HUDEP-2 (cell line): Measurements from ENCODE around the gene PREP.
A peak's percentile ranks its signal among the peaks of the same experiment; 100 is the strongest.

Source experiments
- DNase-seq, 76 experiments: peaks; one replicate each; lab custom pipeline; 2025; ENCODE audit not compliant: unreplicated experiment in 76 of 76; lab: John Stamatoyannopoulos, UW

PREP gene

DNA sequence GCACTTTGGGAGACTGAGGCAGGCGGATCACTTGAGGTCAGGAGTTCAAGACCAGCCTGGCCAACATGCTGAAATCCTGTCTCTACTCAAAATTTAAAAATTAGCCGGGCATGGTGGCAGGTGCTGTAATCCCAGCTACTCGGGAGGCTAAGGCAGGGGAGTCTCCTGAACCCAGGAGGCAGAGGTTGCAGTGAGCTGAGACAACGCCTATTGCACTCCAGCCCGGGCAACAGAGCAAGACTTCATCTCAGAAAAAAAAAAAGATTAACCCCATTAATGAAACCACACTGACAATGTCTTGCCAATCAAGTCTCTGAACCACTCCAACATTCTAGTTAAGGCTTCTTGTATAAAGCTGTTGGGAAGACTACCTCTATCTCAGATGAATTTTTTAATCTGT, 4.0 kb downstream of the PREP start:
- DNase-seq = no peak

DNA sequence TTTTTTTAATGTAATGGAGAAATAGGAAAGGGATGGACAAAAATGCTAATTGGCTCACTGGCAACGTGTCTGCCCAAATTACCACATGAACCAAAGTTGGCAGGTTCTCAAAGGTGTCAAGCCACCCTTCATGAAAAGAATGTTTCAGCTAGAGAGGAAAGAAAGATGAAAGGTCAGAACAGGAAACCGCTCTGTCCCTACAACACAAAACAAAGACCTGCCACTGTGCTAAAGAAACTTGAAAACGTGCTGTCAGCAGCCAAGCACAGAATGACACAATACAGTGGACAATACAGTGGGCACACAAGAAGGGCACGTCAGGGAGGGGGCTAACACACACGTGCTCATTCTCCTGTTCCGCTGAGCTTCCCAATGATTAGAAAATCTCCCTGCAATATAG, 4.9 kb downstream of the PREP start:
- no peak for DNase-seq

DNA sequence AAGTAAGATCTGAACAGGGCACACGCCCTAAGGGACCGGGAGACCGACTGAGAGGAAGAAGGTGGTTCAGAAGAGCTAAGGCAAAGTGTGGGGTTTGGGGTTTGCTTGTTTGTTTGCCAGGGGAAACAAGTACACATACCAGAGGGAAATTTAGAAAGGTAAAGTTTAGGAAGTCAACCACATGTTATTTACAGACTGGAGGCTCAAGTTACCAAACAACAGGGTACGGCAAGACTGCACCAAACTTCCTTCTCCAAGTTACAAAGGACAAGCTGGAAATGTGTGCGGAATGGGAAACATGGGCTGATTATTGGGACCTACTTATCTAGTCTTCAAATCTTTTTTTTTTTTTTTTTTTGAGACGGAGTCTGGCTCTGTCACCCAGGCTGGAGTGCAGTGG, 11.2 kb downstream of the PREP start:
- DNase-seq = no peak

- DNase-seq = no peak
These were observed 13.3 kb downstream of the PREP start for GRCh38 chr6:105389543-105389942.

DNA sequence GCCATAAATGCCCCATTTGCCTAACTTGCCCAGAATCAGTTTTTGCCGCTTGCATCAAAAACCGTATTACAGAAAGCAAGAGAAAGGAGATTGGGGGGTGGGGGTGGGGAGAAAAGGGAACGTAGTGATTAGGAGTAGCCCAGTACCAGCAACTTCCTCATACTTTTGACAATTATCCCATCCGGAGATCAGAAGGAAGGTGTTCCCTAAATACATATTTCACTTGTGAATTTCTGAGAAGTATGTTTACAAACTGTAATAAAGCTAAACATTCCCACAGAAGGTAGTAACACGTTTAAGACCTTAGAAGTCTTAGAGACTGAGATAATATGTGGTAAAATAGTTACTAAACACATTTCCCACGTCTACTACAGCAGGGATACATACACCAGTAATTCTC, 14.5 kb downstream of the PREP start:
- no peak for DNase-seq

DNA sequence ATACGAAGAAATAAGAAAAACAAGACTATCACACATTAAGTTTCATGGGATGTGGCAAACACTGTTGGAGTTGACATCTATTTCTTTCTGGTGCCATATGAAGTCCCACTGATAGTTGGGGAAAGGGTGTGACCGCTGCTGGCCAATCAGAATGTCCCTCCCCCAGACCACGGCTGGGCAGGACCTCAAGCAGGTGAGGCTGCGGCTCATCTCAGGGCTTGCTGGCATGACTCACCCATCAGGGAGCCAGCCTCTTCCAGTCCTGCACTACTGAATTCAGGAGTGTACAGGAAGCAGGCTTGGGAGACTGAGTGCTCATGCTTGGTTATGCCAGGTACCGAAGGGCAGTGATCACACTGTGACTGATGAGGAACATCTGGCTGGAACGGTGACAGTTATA, 18.9 kb downstream of the PREP start:
- DNase-seq = peak in 14 of 76 experiments; percentile 5 to 43 (median 22)

GRCh38 chr6:105382958-105383357, 19.9 kb downstream of the PREP start:
- DNase-seq = no peak

- peak in 8 of 76 experiments; percentile 7 to 40 (median 12) for DNase-seq
These were observed 20.4 kb downstream of the PREP start for GRCh38 chr6:105382496-105382895.

DNA sequence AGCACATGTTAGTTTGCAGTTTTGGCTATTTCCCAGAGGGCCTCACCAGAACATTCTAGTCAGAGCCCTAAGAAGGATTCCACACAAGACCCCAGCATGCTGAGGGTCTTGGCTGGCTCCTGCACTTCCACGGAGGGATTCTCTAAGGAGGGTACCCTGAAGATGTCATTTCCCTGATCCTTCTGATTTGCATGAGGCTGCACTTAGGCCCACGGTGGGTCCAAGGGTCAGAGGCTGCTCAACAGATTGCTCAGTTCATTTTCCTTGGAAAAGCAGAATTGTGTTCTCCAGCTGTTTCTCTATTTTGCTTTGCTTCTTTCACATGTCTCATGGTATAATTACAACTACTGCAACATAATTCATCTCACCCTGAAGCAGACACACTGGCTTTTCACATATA, 22.2 kb downstream of the PREP start:
- DNase-seq = no peak

DNA sequence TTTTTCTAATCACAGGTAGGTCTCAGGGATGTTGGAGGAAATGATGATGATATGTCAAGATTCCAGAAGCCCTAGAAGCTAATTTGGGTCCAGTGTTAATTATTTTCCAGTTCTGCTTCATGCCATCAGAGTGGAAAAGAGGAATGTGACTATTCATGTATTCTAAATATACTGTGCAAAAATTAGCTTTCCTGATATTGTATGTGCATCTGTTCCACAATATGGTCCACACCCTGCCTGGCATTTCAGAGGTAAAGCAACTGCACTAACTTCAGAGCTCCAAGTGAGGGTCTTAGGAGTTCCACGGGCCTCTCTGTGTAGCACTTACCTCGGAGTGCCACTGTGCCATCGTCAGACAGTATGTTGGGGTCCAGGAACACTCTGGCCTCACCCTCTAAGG, 27.1 kb downstream of the PREP start:
- no peak for DNase-seq

GRCh38 chr6:105374010-105374420, 28.9 kb downstream of the PREP start:
- no peak for DNase-seq

- no peak for DNase-seq
These were observed 29.4 kb downstream of the PREP start for GRCh38 chr6:105373481-105373880.

- no peak for DNase-seq
These were observed 30.1 kb downstream of the PREP start for GRCh38 chr6:105372849-105373182.

GRCh38 chr6:105372142-105372848, 30.6 kb downstream of the PREP start:
- no peak for DNase-seq

- DNase-seq = no peak
These were observed 32.5 kb downstream of the PREP start for GRCh38 chr6:105370351-105370750.

DNA sequence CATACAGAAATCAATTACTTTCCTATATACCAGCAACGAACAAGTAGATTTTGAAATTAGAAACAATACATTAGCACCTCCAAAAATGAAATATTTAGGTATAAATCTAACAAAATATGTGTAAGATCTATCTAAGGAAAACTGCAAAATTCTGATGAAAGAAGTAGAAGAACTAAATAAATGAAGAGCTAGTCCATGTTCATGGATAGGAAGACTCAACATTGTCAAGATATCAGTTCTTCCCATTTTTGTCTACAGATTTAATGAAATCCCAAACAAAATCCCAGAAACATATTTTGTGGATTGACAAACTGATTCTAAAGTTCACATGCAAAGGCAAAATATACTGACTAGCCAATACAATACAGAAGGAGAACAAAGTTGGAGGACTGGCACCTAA, 33.7 kb downstream of the PREP start:
- no peak for DNase-seq

DNA sequence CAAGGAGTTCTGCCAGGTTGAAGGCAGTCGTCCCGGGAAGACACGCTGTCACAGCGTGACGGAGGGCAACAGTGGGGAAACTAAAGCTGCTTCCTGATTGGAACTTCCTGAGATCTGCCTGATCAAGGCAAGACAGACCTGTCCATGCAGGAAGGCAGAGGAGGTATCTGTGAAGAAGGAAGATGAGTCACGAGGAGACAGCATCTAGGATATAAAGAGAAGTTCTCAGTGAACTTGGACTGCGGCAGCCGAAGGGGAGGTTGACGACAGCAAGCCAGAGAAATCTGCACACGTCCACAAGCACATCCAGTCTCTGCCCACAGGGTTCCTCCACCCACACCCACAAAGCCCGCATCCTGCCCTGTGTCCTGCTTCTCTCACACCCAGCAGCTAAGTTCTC, 38.6 kb downstream of the PREP start:
- DNase-seq = no peak

- no peak for DNase-seq
These were observed 39.7 kb downstream of the PREP start for GRCh38 chr6:105363100-105363754.

- peak in 2 of 76 experiments; percentile 13 to 17 for DNase-seq
These were observed 43.2 kb downstream of the PREP start for GRCh38 chr6:105359419-105360370.

DNA sequence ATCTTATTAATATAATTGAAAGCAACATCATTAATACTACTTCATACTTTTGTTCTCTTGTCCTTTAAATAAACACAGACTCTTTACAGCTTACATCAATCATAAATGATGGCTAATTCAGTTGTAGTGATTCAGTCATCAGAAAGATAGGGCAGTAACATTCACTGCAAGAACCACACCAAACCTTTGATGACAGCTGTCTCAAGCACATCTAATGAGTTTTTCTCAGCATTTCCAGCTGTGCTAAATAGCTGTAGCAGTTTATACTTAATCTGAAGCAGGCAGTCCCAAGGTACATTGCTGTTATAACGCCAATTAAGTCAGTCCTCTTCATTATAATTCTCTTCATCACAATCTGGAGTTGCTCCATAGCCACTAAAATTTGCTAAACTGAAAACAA, 45.7 kb downstream of the PREP start:
- no peak for DNase-seq

DNA sequence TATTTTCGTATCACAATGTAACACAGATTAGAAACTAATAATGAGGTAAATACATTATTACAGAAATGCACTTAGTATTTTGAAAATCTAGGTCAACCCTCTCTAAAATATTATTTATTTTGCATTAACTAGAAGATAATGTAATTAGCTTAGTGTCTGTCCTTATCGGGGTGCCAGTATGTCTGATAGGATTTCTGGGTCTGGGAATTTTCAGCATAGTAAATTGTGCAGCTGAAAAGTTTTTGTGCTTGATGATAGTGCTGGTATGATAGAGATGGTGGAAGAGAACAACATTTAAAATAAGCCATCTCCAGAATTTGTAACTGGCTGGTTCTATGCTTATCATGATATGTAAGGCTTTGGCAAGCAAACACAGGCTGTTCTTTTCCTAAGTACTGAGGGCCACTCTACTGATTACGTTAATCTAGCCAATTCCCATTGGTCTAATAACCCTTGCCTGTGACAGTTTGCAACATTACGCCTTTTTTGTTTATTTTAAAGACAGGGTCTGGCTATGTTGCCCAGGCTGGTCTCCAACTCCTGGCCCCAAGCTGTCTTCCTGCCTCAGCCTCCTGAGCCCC, 50.8 kb downstream of the PREP start:
- no peak for DNase-seq
